Measurements from ENCODE around the gene SPATA2.

Gene SPATA2

DNA sequence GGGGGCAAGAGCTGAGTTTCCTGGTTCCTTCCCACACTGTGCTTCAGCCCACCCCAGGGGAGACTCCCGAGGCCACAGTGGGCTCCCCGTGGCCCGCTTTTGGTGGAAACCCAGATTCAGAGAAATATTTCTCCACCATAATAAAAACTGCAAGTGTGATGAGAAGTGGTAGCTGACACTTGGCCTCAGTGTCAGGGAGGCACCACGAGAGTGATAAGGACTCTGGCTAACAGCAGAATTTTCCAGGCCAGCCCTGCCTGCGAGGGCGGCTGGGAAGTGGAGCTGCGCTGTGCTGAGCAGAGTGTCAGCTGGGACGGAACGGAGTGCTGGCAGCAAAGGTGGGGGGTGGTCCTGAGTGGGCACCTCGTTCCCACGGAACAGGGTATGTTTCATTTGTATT, 22.5 kb downstream of the SPATA2 start:
- 91% methylated on average over 9 of the region's 11 CpGs for WGBS (ENCODE audit: insufficient coverage)
- ChIA-PET CTCF (interaction anchor here (1.0 to 1.4 kb wide), 3 partner anchors 17 to 86 kb away, joined by 3 to 5 read pairs (median 4); no protein-coding TSS in a partner anchor), POLR2A (no interaction called here)

DNA sequence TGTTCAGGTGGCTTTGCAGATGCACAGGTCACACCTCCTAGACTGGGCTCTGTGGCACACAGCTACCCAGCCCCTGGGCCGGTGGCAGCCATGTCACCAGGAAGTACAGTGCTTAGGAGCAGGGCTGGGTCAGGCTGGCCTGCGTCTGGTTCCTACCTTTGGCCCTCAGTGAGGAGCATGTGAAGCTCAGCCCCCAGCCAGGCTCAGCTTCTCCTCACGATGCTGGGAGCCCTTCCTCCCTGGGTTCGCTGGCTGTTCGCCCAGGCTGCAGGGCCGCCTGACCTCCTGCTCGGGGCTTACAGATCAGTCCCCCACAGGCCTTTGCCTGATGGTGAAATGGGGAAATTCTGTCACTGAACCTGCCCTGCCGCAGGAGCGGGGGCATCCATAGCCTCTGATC, 23.1 kb downstream of the SPATA2 start:
- CTCF ChIA-PET, result interaction anchor here (1.0 to 1.4 kb wide), 3 partner anchors 17 to 87 kb away, joined by 3 to 5 read pairs (median 4); no protein-coding TSS in a partner anchor
- DNase-seq, result no peak
- POLR2A ChIA-PET, result no interaction called here
- H3K4me1 ChIP-seq (ENCODE audit: control extremely low read depth in 1 of 4, control insufficient read depth in 4 of 4, insufficient read depth in 4 of 4, low read length in 3 of 4), result peaks cover 0 to 34% (median 12%) of the 10 kb centered on the region in 4 experiments
- H3K27me3 ChIP-seq (replicated peaks in 2 of 5; ENCODE audit: control insufficient read depth in 4 of 5, insufficient read depth in 5 of 5, low read length in 4 of 5), result no peaks in the 10 kb centered on the region
- 85% methylated on average over 7 of the region's 9 CpGs for WGBS (ENCODE audit: insufficient coverage)
- H3K27ac ChIP-seq (ENCODE audit: insufficient read depth in 1 of 2, low read depth in 1 of 2, low read length in 2 of 2, poor library complexity in 1 of 2, severe bottlenecking in 2 of 2), result no peak overlapping the region
- H3K4me3 ChIP-seq (ENCODE audit: control insufficient read depth in 1 of 7, extremely low read depth in 1 of 7, insufficient read depth in 4 of 7, low read depth in 2 of 7, low read length in 6 of 7), result no peak overlapping the region
- peaks cover 0 to 20% (median 9%) of the 10 kb centered on the region in 4 experiments for H3K36me3 ChIP-seq (ENCODE audit: control insufficient read depth in 4 of 4, insufficient read depth in 4 of 4, low read length in 3 of 4)
- no peaks in the 10 kb centered on the region for H3K9me3 ChIP-seq (ENCODE audit: control extremely low read depth in 1 of 5, control insufficient read depth in 4 of 5, insufficient read depth in 2 of 5, low read depth in 1 of 5, low read length in 4 of 5)

More for the DNA sequence above, 22.5 kb downstream of the SPATA2 start:
- H3K4me1 ChIP-seq (ENCODE audit: control extremely low read depth in 1 of 4, control insufficient read depth in 4 of 4, insufficient read depth in 4 of 4, low read length in 3 of 4), result peaks cover 0 to 34% (median 12%) of the 10 kb centered on the region in 4 experiments
- no peaks in the 10 kb centered on the region for H3K27me3 ChIP-seq (replicated peaks in 2 of 5; ENCODE audit: control insufficient read depth in 4 of 5, insufficient read depth in 5 of 5, low read length in 4 of 5)
- no peak for DNase-seq
- no peak overlapping the region for H3K27ac ChIP-seq (ENCODE audit: insufficient read depth in 1 of 2, low read depth in 1 of 2, low read length in 2 of 2, poor library complexity in 1 of 2, severe bottlenecking in 2 of 2)
- no peaks in the 10 kb centered on the region for H3K9me3 ChIP-seq (ENCODE audit: control extremely low read depth in 1 of 5, control insufficient read depth in 4 of 5, insufficient read depth in 2 of 5, low read depth in 1 of 5, low read length in 4 of 5)
- H3K36me3 ChIP-seq (ENCODE audit: control insufficient read depth in 4 of 4, insufficient read depth in 4 of 4, low read length in 3 of 4), result peaks cover 0 to 14% (median 5%) of the 10 kb centered on the region in 4 experiments
- no peak overlapping the region for H3K4me3 ChIP-seq (ENCODE audit: control insufficient read depth in 1 of 7, extremely low read depth in 1 of 7, insufficient read depth in 4 of 7, low read depth in 2 of 7, low read length in 6 of 7)

DNA sequence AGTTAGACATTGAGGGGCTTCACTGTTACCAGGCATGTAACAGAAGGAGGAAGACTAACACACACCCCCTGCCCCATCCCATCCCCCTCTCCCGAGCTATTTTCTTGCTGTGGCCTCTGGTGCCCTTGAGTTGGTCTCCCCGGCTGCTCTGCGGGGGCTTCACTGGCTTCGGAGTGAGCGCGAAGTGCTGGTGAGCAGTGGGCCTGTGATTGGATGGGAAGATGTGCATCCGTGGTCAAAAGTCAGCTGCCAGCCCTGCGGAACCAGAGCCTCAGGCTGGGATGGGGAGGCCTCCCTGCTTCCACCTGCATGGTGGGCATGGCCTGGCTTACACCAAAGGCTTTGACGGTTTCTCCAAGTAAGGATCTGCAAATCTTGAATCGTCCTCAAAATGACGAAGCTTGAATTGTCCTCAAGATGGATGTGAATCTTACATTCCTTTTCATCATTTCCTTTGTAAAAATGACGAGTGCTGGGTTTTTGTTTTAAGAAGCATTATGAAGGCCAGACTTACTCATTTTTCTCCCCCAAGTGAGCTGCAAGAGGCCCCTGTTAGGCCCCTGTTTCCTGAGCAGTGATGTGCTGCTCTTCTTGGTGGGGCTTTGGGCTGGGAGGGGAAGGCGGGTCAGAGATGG, 23.7 kb downstream of the SPATA2 start:
- POLR2A ChIA-PET, result no interaction called here
- H3K9me3 ChIP-seq (ENCODE audit: control extremely low read depth in 1 of 5, control insufficient read depth in 4 of 5, insufficient read depth in 2 of 5, low read depth in 1 of 5, low read length in 4 of 5), result no peaks in the 10 kb centered on the region
- peaks cover 0 to 34% (median 12%) of the 10 kb centered on the region in 4 experiments for H3K4me1 ChIP-seq (ENCODE audit: control extremely low read depth in 1 of 4, control insufficient read depth in 4 of 4, insufficient read depth in 4 of 4, low read length in 3 of 4)
- no peaks in the 10 kb centered on the region for H3K27me3 ChIP-seq (replicated peaks in 2 of 5; ENCODE audit: control insufficient read depth in 4 of 5, insufficient read depth in 5 of 5, low read length in 4 of 5)
- WGBS (ENCODE audit: insufficient coverage), result 97% methylated on average over 10 of the region's 13 CpGs
- H3K27ac ChIP-seq (ENCODE audit: insufficient read depth in 1 of 2, low read depth in 1 of 2, low read length in 2 of 2, poor library complexity in 1 of 2, severe bottlenecking in 2 of 2), result no peak overlapping the region
- DNase-seq, result no peak
- CTCF ChIA-PET, result interaction anchor here (1.0 kb wide), 1 partner anchor 22 kb away, joined by 3 read pairs; no protein-coding TSS in a partner anchor
- peaks cover 0 to 26% (median 14%) of the 10 kb centered on the region in 4 experiments for H3K36me3 ChIP-seq (ENCODE audit: control insufficient read depth in 4 of 4, insufficient read depth in 4 of 4, low read length in 3 of 4)
- H3K4me3 ChIP-seq (ENCODE audit: control insufficient read depth in 1 of 7, extremely low read depth in 1 of 7, insufficient read depth in 4 of 7, low read depth in 2 of 7, low read length in 6 of 7), result no peak overlapping the region

DNA sequence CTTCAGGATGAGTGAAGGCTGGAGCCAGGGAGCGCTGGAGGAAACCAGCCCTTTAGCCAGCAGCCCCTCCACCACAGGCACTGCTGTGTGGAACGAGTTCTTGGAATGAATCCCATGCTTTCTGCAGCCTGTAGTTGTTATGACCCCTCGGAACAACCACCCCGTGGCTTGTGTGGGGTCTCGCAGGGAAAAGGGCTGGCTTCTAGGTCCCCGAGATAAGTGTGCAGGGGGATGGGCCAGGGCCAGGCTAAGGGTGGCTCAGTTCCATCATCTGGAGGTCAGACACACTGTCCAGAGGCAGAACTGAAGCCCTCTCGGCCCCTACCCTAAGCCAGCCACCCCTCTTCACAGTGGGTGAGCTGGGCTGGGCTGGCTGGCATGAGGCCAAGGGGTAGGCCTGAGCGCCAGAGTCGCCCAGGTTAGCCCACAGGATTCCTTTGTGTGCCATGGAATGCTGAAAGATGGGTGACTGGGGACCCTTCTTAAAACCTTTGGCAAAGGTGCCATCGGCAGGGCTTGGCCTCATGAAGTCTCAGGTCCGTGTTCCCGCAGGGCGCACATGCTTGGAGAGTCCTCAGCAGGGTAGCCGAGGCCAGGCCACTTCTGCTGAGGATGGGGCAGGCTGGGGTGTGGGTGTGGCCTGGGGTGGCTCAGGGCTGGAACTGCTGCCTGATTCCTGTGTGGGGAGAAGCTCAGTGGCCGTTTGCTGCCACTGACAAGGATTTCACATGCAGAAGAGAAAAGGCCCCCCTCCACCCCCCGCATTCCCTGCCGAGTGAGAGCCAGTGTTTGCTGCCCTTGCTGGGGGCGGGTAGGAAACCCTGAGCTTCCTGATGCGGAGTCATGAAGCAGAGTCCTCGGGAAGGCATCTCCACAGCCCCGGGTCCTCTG, 24.6 kb downstream of the SPATA2 start:
- 72% methylated on average over 19 of the region's 21 CpGs for WGBS (ENCODE audit: insufficient coverage)
- Histone ChIP-seq H3K27me3 (replicated peaks in 2 of 5; ENCODE audit: control insufficient read depth in 4 of 5, insufficient read depth in 5 of 5, low read length in 4 of 5) (no peaks in the 10 kb centered on the region), H3K4me1 (ENCODE audit: control extremely low read depth in 1 of 4, control insufficient read depth in 4 of 4, insufficient read depth in 4 of 4, low read length in 3 of 4) (peaks cover 0 to 34% (median 12%) of the 10 kb centered on the region in 4 experiments), H3K27ac (ENCODE audit: insufficient read depth in 1 of 2, low read depth in 1 of 2, low read length in 2 of 2, poor library complexity in 1 of 2, severe bottlenecking in 2 of 2) (no peak overlapping the region), H3K36me3 (ENCODE audit: control insufficient read depth in 4 of 4, insufficient read depth in 4 of 4, low read length in 3 of 4) (peaks cover 0 to 33% (median 18%) of the 10 kb centered on the region in 4 experiments), H3K9me3 (ENCODE audit: control extremely low read depth in 1 of 5, control insufficient read depth in 4 of 5, insufficient read depth in 2 of 5, low read depth in 1 of 5, low read length in 4 of 5) (no peaks in the 10 kb centered on the region), H3K4me3 (ENCODE audit: control insufficient read depth in 1 of 7, extremely low read depth in 1 of 7, insufficient read depth in 4 of 7, low read depth in 2 of 7, low read length in 6 of 7) (no peak overlapping the region)
- peak in 1 of 3 donors; percentile 31 for DNase-seq
- CTCF ChIA-PET, result interaction anchor here (0.6 to 1.3 kb wide), 2 partner anchors 9 to 64 kb away, joined by 3 read pairs; no protein-coding TSS in a partner anchor
- POLR2A ChIA-PET, result no interaction called here

DNA sequence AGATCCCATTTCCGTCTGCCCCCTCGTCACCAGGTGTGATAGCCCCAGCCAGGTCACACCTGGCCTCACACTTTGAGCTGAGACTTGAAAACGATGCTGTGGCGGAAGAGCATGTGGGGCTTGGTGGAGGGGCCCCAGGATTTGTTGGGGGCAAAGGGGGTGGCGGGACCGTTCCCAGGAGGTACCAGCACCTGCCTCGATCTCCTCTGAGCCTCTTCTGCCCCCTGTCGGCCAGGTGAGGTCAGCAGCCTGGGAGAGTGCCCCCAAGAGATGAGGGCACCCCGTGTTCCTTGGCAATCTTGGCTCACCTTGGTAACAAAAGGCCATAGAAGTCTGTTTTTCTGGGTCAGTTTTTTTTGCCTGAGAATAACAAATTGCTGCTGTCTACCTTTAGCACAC, 25.4 kb downstream of the SPATA2 start:
- Histone ChIP-seq H3K27me3 (replicated peaks in 2 of 5; ENCODE audit: control insufficient read depth in 4 of 5, insufficient read depth in 5 of 5, low read length in 4 of 5) (no peaks in the 10 kb centered on the region), H3K27ac (ENCODE audit: insufficient read depth in 1 of 2, low read depth in 1 of 2, low read length in 2 of 2, poor library complexity in 1 of 2, severe bottlenecking in 2 of 2) (no peak overlapping the region), H3K36me3 (ENCODE audit: control insufficient read depth in 4 of 4, insufficient read depth in 4 of 4, low read length in 3 of 4) (peaks cover 0 to 41% (median 21%) of the 10 kb centered on the region in 4 experiments), H3K9me3 (ENCODE audit: control extremely low read depth in 1 of 5, control insufficient read depth in 4 of 5, insufficient read depth in 2 of 5, low read depth in 1 of 5, low read length in 4 of 5) (no peaks in the 10 kb centered on the region), H3K4me3 (ENCODE audit: control insufficient read depth in 1 of 7, extremely low read depth in 1 of 7, insufficient read depth in 4 of 7, low read depth in 2 of 7, low read length in 6 of 7) (no peak overlapping the region), H3K4me1 (ENCODE audit: control extremely low read depth in 1 of 4, control insufficient read depth in 4 of 4, insufficient read depth in 4 of 4, low read length in 3 of 4) (peaks cover 0 to 34% (median 12%) of the 10 kb centered on the region in 4 experiments)
- ChIA-PET CTCF (interaction anchor here (1.3 kb wide), 1 partner anchor 9 kb away, joined by 3 read pairs; no protein-coding TSS in a partner anchor), POLR2A (no interaction called here)
- 76% methylated on average over 8 of the region's 9 CpGs for WGBS (ENCODE audit: insufficient coverage)
- no peak for DNase-seq

DNA sequence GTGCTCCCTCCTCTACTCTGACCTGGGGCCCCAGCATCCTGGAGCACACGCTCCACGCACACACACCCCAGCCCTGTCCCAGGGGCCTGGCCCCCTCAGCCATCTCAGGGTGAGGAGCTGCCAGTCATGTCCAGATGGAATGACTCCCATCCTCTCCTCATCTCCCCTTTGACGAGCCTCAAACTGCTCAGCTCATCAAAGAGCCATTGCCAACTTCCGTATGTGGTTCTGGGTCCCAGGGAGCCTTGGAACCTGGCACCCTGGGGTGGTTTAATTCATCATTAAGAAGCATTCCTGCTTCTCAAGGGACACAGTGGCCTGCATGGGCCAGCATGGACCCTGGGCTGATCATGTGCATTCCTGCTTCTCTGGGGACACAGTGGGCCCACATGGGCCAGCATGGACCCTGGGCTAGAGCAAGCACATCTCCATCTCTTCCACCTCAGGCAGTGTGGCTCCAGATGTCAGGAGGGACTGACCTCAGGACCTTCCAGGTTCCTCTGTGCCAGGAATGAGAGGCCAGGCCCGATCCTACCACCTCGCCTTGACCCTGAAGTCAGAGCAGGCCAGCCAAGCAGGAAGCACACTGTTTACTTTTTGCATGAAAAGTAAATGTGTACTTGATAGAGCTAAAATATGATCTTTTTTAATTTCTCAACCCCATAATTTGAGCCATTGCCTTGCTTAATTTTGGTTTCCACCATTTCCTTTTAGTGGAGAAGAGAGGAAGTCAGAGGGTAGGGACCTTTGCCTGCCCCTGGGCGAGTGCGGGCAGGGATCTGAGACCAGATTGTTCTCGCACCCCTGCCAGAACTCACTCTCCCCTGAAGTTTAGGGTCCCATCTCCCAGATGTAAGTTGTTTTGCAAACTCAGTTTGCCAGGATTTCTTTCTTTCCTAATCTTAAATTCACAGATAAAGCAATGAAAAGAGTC, 26.1 kb downstream of the SPATA2 start:
- no peaks in the 10 kb centered on the region for H3K9me3 ChIP-seq (ENCODE audit: control extremely low read depth in 1 of 5, control insufficient read depth in 4 of 5, insufficient read depth in 2 of 5, low read depth in 1 of 5, low read length in 4 of 5)
- H3K4me3 ChIP-seq (ENCODE audit: control insufficient read depth in 1 of 7, extremely low read depth in 1 of 7, insufficient read depth in 4 of 7, low read depth in 2 of 7, low read length in 6 of 7), result no peak overlapping the region
- no peaks in the 10 kb centered on the region for H3K27me3 ChIP-seq (replicated peaks in 2 of 5; ENCODE audit: control insufficient read depth in 4 of 5, insufficient read depth in 5 of 5, low read length in 4 of 5)
- H3K27ac ChIP-seq (ENCODE audit: insufficient read depth in 1 of 2, low read depth in 1 of 2, low read length in 2 of 2, poor library complexity in 1 of 2, severe bottlenecking in 2 of 2), result no peak overlapping the region
- H3K36me3 ChIP-seq (ENCODE audit: control insufficient read depth in 4 of 4, insufficient read depth in 4 of 4, low read length in 3 of 4), result peaks cover 0 to 47% (median 24%) of the 10 kb centered on the region in 4 experiments
- DNase-seq, result no peak
- peaks cover 0 to 34% (median 12%) of the 10 kb centered on the region in 4 experiments for H3K4me1 ChIP-seq (ENCODE audit: control extremely low read depth in 1 of 4, control insufficient read depth in 4 of 4, insufficient read depth in 4 of 4, low read length in 3 of 4)
- POLR2A ChIA-PET, result no interaction called here
- CTCF ChIA-PET, result interaction anchor here (0.7 to 4.2 kb wide), 8 partner anchors 10 to 352 kb away, joined by 3 to 21 read pairs (median 5); no protein-coding TSS in a partner anchor
- WGBS (ENCODE audit: insufficient coverage), result 46% methylated on average over 9 of the region's 9 CpGs

Measured in common myeloid progenitor, CD34-positive (primary cell).